ENCODE data around the gene CNTNAP4.

Gene CNTNAP4

DNA sequence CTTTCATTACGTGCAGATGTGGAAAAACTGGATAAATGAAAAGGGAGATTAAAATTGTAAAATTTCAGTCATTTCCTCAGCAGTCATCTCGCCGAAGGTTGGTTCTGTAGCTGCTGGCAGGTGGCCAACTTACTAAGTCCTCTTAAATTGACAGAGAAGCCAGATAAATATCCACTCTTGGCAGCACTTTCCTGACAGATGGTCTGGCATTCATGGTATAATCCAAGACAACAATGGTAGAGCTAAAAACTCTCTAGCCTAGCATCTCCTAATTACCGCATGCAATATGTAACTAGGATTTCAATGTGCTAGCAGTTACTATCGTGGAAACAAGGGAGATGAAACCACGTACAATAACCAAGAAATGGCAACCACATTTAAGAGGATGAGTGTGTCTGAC, 306.3 kb downstream of the CNTNAP4 start:
- no peak for DNase-seq (ENCODE audit: low read depth in 2 of 2)

DNA sequence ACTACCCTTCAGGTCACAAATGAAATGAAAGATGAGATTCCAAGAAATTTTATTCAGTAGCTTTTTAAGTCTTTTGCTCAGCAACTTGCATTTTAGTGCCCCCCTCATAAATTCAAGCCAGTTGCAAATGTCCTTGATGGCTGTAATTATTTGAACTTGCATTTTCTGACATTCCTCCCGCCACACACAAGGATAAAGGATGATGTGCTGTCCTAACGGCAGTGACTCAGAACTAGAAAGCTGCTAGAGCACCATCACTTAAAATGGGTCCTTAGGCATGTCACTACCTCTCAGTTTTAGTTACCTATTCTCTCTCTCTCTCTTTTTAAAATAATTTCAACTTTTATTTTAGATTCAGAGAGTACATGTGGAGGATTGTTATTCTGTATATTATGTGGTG, 306.7 kb downstream of the CNTNAP4 start:
- no peak for DNase-seq (ENCODE audit: low read depth in 2 of 2)

DNA sequence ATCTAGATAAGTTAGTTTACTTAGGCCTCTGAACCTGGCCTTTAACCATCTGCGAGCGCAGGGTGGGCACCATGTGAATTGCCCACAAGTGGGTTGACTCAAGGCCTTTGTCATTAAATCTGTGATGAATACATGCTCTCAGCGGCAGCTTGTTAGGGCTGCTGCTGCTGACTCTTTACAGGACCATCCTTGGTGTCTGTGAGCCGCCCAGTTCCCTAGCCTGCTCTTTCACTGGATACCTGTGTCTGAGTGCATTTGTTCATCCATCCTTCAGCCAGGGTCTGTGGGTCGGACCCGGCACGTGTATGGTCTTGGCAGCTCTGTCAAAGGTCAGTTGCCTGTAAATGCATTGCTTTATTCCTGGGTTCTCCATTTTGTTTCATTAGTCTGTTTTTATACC, 321.3 kb downstream of the CNTNAP4 start:
- no peak for DNase-seq (ENCODE audit: low read depth in 2 of 2)

DNA sequence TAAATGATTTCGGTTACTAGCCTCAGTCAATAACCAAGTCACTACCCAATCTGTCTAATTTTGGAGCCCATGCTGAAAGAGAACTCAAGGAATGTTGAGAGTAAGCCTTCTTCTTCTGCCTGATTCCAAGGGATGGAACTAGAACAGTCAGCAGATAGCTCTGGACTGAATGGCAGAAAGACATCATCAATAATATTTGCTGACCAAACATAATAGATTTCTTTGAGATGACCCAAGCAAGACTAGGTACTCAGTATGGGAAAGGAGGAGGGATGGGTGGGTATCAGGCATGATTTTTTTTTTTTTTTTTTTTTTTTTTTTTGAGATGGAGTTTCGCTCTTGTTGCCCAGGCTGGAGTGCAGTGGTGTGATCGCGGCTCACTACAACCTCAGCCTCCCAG, 330.1 kb downstream of the CNTNAP4 start:
- DNase-seq (ENCODE audit: low read depth in 2 of 2), result no peak
